HG02981 (cell line): Measurements from ENCODE around the gene BICDL2.

Experiments
- ATAC-seq: cut with Tn5 transposase; IDR thresholded peaks from one replicate; pipeline ENCODE4 v1.9.1; 2021; ENCODE audit warnings: mild to moderate bottlenecking, moderate library complexity; ENCODE audit not compliant: unreplicated experiment

The BICDL2 gene

DNA sequence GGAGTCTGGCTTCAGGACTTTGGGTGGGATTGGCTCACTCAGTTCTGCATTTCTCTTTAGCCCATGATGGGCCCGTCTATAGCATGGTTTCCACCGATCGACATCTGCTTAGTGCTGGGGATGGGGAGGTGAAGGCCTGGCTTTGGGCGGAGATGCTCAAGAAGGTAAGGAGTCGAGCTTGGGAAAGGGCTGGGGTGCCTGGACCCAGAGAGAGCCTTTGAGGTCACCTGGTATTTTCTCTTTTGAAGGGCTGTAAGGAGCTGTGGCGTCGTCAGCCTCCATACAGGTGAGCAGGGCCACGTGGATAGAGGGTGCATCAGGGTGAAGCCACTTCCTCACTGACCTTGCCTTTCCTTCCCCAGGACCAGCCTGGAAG is 10.8 kb downstream of the BICDL2 start:
- no peak for ATAC-seq

GRCh38 chr16:3025032-3026002 is 11.4 kb downstream of the BICDL2 start:
- no peak for ATAC-seq

DNA sequence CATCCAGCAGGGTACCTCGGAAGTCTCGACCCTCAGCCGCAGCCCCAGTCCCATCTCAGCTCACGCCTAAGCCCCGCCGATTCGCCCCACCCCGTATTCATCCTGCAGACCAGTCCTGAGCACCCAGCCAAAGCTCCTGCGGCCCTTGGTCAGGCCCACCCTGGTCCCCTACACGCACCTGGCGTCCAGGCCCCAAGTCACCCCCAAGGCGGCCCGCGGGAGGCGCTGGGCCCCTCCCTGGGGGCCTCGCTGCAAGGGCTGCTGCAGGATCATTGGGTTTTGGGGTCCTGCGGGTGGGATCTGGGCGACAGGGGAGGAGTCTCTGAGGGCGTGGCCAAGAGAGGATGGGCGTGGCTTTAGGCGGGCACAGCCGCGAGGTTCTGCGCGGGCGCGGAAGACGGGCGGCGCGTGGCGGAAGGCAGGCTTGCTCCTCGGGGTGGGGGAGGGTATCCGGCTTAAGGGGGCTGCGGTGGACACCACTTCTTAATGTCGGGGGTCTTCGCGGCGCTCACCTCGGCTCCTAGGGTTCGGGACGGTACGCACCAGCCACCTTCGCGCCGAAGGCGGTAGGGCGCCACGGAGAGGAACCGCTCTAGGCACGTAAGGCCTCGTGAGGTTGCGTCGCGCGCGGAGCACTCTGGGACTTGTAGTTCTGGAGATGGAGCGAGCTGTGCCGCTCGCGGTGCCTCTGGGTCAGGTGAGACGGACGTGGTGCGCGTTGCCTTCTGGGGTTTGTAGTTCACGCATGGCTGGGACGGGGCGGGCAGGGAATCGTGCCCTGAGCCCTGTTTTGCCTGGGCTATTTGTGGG is 12.9 kb downstream of the BICDL2 start, which contains the start of the genes HCFC1R1 and THOC6:
Gene HCFC1R1, minus strand, starts transcription at position 274 of the 810 bp plus-strand sequence. Its CDS starts 1 bp downstream, at position 273.
Gene THOC6, plus strand, starts transcription at position 367 of the 810 bp plus-strand sequence. Its CDS starts 292 bp downstream, at position 659.
- peak; percentile 69 for ATAC-seq

DNA sequence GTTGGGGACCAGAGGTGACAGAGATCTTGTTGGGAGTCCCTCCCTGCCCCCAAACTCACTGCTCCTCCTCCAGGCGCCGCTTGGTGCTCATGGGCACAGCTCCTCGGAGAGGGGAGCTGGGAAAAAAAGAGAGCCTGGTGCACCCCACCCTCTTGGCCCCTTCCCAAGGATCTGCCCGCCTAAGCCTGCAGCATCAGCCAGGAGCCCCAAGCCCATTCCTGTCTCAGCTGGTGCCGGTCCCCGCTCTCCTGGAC is 13.4 kb downstream of the BICDL2 start:
- no peak for ATAC-seq

GRCh38 chr16:3022684-3023414 is 13.9 kb downstream of the BICDL2 start:
- ATAC-seq: no peak

DNA sequence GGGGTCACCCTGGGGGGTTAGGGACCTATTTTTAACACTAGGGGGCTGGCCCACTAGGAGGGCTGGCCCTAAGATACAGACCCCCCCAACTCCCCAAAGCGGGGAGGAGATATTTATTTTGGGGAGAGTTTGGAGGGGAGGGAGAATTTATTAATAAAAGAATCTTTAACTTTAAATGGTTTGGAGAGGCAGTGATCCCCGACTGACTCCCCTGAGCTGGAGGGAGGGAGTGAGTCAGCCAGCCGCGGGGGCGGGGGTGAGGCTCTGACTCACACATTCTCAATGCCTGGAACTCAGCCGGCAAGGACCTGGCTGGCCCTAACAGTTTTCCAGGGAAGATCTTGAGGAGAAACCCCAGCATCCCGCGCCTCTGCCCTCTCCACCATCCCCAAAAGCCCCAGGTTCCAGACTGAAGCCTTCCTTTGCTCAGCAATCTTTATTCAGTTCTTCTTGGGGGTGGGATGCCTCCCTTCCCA is 14.5 kb downstream of the BICDL2 start:
- ATAC-seq: no peak

DNA sequence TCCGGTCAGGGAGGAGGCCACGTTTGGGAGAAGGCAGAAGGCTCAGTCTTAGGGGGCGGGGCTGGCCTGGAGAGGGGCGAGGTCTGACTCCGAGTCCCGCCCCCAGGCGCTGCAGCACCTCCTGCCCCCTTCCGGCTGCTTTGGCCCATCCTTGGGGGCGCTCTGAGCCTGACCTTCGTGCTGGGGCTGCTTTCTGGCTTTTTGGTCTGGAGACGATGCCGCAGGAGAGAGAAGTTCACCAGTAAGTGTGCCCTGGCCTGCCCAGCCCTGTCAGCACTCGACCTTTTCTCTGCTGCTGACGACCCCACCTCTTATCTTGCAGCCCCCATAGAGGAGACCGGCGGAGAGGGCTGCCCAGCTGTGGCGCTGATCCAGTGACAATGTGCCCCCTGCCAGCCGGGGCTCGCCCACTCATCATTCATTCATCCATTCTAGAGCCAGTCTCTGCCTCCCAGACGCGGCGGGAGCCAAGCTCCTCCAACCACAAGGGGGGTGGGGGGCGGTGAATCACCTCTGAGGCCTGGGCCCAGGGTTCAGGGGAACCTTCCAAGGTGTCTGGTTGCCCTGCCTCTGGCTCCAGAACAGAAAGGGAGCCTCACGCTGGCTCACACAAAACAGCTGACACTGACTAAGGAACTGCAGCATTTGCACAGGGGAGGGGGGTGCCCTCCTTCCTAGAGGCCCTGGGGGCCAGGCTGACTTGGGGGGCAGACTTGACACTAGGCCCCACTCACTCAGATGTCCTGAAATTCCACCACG is 15.1 kb downstream of the BICDL2 start:
- no peak for ATAC-seq

GRCh38 chr16:3020604-3021448 is 15.9 kb downstream of the BICDL2 start:
- ATAC-seq: no peak

DNA sequence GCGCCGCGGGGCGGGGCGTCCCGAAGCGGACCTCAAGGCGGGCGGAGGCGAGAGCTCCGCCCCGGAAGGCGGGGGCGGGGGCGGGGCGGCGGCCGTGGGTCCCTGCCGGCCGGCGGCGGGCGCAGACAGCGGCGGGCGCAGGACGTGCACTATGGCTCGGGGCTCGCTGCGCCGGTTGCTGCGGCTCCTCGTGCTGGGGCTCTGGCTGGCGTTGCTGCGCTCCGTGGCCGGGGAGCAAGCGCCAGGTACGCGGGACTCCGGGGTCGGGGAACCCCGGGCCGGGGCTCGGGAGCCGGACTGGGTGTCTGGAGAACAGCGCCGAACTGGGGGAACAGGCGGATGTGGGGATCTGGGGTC is 16.5 kb downstream of the BICDL2 start, which contains the start of gene TNFRSF12A:
Gene TNFRSF12A, plus strand, starts transcription at position 122 of the 357 bp plus-strand sequence. Its CDS starts 30 bp downstream, at position 152.
- no peak for ATAC-seq

DNA sequence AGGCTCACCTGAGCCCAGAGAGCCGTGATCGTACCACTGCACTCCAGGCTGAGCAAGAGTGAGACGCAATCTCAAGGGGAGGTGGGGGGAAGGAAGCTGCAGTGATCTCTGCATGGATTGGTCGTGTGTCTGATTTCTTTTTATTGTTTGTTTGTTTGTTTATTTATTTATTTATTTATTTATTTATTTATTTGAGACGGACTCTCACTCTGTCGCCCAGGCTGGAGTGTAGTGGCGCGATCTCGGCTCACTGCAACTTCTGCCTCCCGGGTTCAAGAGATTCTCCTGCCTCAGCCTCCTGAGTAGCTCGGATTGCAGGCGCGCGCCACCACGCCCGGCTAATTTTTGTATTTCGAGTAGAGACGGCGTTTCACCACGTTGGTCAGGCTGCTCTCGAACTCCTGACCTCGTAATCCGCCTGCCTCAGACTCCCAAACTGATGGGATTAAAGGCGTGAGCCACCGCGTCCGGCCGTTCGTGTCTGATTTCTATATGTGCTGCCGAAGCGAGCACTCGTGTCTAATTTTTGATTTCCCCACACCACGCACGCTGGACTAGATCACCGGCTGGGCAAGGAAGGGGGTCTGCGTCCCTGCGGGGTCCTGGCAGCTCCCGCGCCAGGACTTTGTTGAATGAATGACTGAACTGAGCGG is 17.0 kb downstream of the BICDL2 start:
- no peak for ATAC-seq

- no peak for ATAC-seq
These were observed 18.8 kb downstream of the BICDL2 start, which contains the start of gene CLDN6 for GRCh38 chr16:3017794-3018506. Gene CLDN6 (minus strand): TSS chr16:3018183. CDS start chr16:3016021, 2,162 bp downstream.

DNA sequence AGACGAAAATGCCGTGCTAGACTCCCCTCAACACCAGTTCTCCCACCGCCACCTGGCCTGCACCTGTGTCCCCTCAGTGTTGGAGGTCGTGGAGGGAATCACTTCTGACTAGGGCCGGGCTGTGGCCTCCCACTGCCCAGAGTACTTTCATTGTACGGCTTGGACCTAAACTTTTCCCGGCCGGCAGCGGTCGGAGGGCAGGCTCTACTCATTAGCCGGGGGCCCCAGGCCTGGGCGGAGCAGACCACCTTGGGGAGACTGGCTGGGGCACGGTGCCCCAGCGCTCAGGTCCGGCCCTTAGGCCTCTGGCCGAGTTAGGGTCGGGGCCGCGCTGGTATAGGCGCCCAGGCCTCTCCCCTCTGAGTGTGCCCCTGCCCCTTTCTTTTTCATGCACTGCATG is 19.4 kb downstream of the BICDL2 start:
- no peak for ATAC-seq

DNA sequence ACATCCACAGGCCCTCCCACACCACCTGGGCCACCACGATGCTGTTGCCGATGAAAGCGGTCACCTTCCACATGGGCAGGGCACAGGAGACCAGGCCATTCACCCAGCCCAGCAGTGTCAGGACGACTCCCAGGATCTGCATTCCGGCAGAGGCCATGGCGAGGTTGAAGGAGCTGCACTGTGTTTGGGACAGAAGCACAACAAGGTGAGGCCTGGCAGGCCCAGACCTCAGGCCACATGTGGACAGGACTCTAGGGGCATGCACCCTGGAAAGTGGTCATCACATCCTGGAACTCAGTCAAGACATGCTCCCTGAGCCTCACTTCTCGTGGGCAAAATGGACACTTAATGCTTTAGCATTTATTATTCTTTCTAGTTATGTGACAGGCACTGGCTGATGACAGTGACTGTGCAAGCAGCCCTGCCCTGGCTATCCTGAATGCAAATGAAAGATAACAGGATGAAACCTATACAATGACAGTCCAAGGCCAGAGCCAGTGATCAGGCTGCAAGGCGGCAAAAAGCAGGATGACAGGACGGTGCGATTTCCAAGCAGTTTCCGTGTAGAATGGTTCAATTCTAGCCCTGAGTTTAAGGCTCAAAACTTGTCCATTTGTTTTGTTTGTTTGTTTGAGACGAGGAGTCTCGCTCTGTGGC is 20.8 kb downstream of the BICDL2 start:
- ATAC-seq: no peak

- no peak for ATAC-seq
These were observed 21.8 kb downstream of the BICDL2 start for GRCh38 chr16:3014971-3015370.

GRCh38 chr16:3013998-3014690 is 22.6 kb downstream of the BICDL2 start:
- no peak for ATAC-seq

DNA sequence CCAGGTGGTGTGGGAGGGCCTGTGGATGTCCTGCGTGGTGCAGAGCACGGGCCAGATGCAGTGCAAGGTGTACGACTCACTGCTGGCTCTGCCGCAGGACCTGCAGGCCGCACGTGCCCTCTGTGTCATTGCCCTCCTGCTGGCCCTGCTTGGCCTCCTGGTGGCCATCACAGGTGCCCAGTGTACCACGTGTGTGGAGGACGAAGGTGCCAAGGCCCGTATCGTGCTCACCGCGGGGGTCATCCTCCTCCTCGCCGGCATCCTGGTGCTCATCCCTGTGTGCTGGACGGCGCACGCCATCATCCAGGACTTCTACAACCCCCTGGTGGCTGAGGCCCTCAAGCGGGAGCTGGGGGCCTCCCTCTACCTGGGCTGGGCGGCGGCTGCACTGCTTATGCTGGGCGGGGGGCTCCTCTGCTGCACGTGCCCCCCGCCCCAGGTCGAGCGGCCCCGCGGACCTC is 23.2 kb downstream of the BICDL2 start:
- no peak for ATAC-seq
